ENCODE measurements around the gene DCT.

The DCT gene

DNA sequence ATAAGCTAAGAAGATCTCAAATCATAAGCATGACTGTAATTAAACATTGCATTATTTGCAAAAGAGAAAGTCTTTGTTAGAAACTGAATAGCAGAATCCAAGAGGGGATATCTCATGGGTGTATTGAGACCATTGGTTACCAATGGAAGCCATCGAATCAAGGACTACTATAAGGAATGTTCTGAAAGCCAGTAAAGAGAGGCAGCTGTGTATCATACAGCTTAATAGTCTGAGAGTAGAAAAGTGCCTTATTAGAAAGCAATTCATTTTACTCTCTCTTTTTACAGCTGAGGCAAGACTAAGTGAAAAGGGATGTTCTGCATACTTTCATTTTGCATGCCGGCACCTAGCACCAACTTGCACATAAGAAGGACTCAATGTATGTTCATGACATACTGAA, 7.6 kb upstream of the DCT start:
- Histone ChIP-seq H3K27me3 (ENCODE audit: control insufficient read depth, insufficient read depth, low read length) (no peaks in the 10 kb centered on the region), H3K9ac (ENCODE audit: low read length) (no peak overlapping the region), H3K36me3 (ENCODE audit: control insufficient read depth, insufficient read depth, low read length) (no peaks in the 10 kb centered on the region), H3K27ac (ENCODE audit: low read depth, low read length) (no peak overlapping the region), H3K4me3 (ENCODE audit: low read length) (no peak overlapping the region), H3K4me1 (ENCODE audit: control insufficient read depth, insufficient read depth, low read length) (no peaks in the 10 kb centered on the region)

DNA sequence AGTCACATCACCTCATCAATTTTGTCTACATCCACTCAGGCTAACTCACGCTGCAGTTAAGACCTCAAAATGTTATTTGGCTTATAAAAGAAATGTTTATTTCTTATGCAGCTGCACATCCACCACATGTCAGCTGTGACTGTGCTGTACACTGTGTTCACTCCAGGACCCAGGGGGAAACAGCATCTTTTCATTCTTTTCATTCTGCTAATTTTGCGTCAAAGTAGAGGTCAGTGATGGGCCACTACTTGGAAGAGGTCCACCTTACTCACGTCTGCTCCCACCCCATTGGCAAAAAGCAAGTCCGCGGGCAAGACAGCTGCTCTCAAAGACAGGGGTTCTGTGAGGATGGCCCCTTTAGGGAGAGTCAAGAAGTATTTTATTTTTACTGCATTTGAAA, 4.5 kb upstream of the DCT start:
- H3K4me3 ChIP-seq (ENCODE audit: low read length), result no peak overlapping the region
- H3K4me1 ChIP-seq (ENCODE audit: control insufficient read depth, insufficient read depth, low read length), result no peaks in the 10 kb centered on the region
- no peak overlapping the region for H3K27ac ChIP-seq (ENCODE audit: low read depth, low read length)
- H3K27me3 ChIP-seq (ENCODE audit: control insufficient read depth, insufficient read depth, low read length), result no peaks in the 10 kb centered on the region
- H3K36me3 ChIP-seq (ENCODE audit: control insufficient read depth, insufficient read depth, low read length), result no peaks in the 10 kb centered on the region
- H3K9ac ChIP-seq (ENCODE audit: low read length), result no peak overlapping the region

DNA sequence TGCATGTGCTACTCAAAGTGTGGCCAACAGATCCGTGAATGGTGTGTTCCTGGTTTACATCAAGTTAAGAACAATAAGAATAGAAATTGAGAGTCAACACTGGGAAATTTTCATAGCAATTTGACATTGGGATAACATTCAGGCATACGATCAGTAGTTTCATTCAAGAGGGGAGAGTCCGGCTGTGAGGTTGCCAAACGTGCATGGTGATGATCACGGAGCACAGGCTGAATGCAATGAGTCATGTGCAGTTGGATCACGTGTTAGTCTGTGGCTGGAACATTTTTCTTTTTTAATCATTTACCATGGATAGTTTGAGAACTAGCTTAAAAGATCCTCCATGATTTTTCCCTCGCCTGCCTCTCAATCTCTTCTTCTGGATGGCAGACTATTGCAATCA, 2.5 kb upstream of the DCT start:
- no peak overlapping the region for H3K4me3 ChIP-seq (ENCODE audit: low read length)
- no peaks in the 10 kb centered on the region for H3K4me1 ChIP-seq (ENCODE audit: control insufficient read depth, insufficient read depth, low read length)
- no peaks in the 10 kb centered on the region for H3K36me3 ChIP-seq (ENCODE audit: control insufficient read depth, insufficient read depth, low read length)
- H3K27ac ChIP-seq (ENCODE audit: low read depth, low read length), result no peak overlapping the region
- no peaks in the 10 kb centered on the region for H3K27me3 ChIP-seq (ENCODE audit: control insufficient read depth, insufficient read depth, low read length)
- no peak overlapping the region for H3K9ac ChIP-seq (ENCODE audit: low read length)

DNA sequence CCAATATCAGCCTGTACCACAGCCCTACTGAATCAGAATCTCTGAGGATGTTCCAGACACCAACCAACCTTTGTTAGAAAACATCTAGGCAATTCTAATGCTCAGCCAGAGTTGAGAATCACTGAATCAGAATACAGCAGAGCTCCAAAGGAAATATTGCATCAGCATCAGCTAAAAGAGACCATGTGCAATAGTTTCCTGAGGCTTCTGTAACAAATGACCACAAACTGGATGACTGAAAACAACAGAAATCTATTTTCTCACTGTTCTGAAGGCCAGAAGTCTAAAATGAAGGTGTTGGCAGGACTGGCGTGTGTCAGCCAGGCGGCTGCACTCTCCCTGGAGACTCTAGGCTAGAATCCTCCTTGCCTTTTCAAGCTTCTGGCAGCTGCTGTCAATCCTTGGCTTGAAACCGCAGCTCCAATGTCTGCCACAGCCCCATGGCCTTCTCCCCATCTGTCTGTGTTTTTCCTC, 1.2 kb upstream of the DCT start:
- Histone ChIP-seq H3K36me3 (ENCODE audit: control insufficient read depth, insufficient read depth, low read length) (no peaks in the 10 kb centered on the region), H3K4me1 (ENCODE audit: control insufficient read depth, insufficient read depth, low read length) (no peaks in the 10 kb centered on the region), H3K9ac (ENCODE audit: low read length) (no peak overlapping the region), H3K4me3 (ENCODE audit: low read length) (no peak overlapping the region), H3K27ac (ENCODE audit: low read depth, low read length) (no peak overlapping the region), H3K27me3 (ENCODE audit: control insufficient read depth, insufficient read depth, low read length) (no peaks in the 10 kb centered on the region)

DNA sequence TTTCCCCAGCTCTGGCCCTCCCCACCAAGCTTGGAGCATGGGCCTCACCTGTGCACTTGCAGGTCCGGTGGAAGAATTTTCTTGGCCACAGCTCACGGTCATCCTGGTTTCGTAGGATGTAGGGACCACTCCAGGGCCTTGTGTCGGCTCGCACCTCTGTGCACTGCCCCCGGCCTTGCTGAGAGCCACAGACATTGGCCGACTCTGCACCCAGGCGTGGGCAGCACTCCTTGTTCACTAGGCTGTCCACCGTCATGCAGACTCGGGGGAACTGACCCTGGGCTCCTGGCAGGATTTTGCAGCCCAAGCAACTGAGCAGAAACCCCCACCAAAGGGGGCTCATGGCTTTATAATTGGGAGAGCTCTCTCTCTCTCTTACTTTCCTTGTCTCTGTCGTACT, 569 bp downstream of the DCT start:
- H3K36me3 ChIP-seq (ENCODE audit: control insufficient read depth, insufficient read depth, low read length), result no peaks in the 10 kb centered on the region
- no peak overlapping the region for H3K4me3 ChIP-seq (ENCODE audit: low read length)
- no peak overlapping the region for H3K27ac ChIP-seq (ENCODE audit: low read depth, low read length)
- no peak overlapping the region for H3K9ac ChIP-seq (ENCODE audit: low read length)
- H3K4me1 ChIP-seq (ENCODE audit: control insufficient read depth, insufficient read depth, low read length), result no peaks in the 10 kb centered on the region
- H3K27me3 ChIP-seq (ENCODE audit: control insufficient read depth, insufficient read depth, low read length), result no peaks in the 10 kb centered on the region

GRCh38 chr13:94470126-94470525, 9.4 kb downstream of the DCT start:
- no peaks in the 10 kb centered on the region for H3K27me3 ChIP-seq (ENCODE audit: control insufficient read depth, insufficient read depth, low read length)
- no peaks in the 10 kb centered on the region for H3K4me1 ChIP-seq (ENCODE audit: control insufficient read depth, insufficient read depth, low read length)
- no peak overlapping the region for H3K27ac ChIP-seq (ENCODE audit: low read depth, low read length)
- H3K36me3 ChIP-seq (ENCODE audit: control insufficient read depth, insufficient read depth, low read length), result no peaks in the 10 kb centered on the region
- H3K4me3 ChIP-seq (ENCODE audit: low read length), result no peak overlapping the region
- no peak overlapping the region for H3K9ac ChIP-seq (ENCODE audit: low read length)

DNA sequence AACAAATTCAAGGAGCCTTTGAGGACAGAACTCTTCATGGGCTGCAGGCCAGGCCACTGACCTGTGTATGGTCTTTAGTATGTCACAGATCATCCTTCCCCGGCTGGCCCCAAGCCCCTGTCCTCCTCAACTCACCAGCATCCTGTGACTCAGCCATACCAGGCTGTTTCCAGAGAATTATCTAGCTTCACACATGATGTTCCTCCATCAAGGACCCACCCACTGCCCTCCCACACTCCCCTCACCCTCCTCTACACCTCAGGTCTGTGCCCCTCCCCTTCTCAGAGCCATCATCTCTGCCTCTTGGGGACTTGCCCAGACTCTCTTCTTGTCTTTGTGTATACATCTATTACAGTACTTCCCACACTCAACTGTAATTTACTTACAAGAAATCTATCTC, 14.7 kb downstream of the DCT start:
- Histone ChIP-seq H3K27me3 (ENCODE audit: control insufficient read depth, insufficient read depth, low read length) (no peaks in the 10 kb centered on the region), H3K4me3 (ENCODE audit: low read length) (no peak overlapping the region), H3K36me3 (ENCODE audit: control insufficient read depth, insufficient read depth, low read length) (no peaks in the 10 kb centered on the region), H3K4me1 (ENCODE audit: control insufficient read depth, insufficient read depth, low read length) (no peaks in the 10 kb centered on the region), H3K9ac (ENCODE audit: low read length) (no peak overlapping the region), H3K27ac (ENCODE audit: low read depth, low read length) (no peak overlapping the region)

- Histone ChIP-seq H3K36me3 (ENCODE audit: control insufficient read depth, insufficient read depth, low read length) (no peaks in the 10 kb centered on the region), H3K27ac (ENCODE audit: low read depth, low read length) (no peak overlapping the region), H3K9ac (ENCODE audit: low read length) (no peak overlapping the region), H3K4me1 (ENCODE audit: control insufficient read depth, insufficient read depth, low read length) (no peaks in the 10 kb centered on the region), H3K27me3 (ENCODE audit: control insufficient read depth, insufficient read depth, low read length) (no peaks in the 10 kb centered on the region), H3K4me3 (ENCODE audit: low read length) (no peak overlapping the region)
Observed at GRCh38 chr13:94462670-94463069, 16.8 kb downstream of the DCT start.

- Histone ChIP-seq H3K36me3 (ENCODE audit: control insufficient read depth, insufficient read depth, low read length) (no peaks in the 10 kb centered on the region), H3K27ac (ENCODE audit: low read depth, low read length) (no peak overlapping the region), H3K4me3 (ENCODE audit: low read length) (no peak overlapping the region), H3K4me1 (ENCODE audit: control insufficient read depth, insufficient read depth, low read length) (no peaks in the 10 kb centered on the region), H3K27me3 (ENCODE audit: control insufficient read depth, insufficient read depth, low read length) (no peaks in the 10 kb centered on the region), H3K9ac (ENCODE audit: low read length) (no peak overlapping the region)
Observed at GRCh38 chr13:94459116-94459515, 20.4 kb downstream of the DCT start.

GRCh38 chr13:94455414-94455813, 24.1 kb downstream of the DCT start:
- no peak overlapping the region for H3K9ac ChIP-seq (ENCODE audit: low read length)
- H3K36me3 ChIP-seq (ENCODE audit: control insufficient read depth, insufficient read depth, low read length), result no peaks in the 10 kb centered on the region
- no peaks in the 10 kb centered on the region for H3K27me3 ChIP-seq (ENCODE audit: control insufficient read depth, insufficient read depth, low read length)
- H3K27ac ChIP-seq (ENCODE audit: low read depth, low read length), result no peak overlapping the region
- H3K4me1 ChIP-seq (ENCODE audit: control insufficient read depth, insufficient read depth, low read length), result no peaks in the 10 kb centered on the region
- H3K4me3 ChIP-seq (ENCODE audit: low read length), result no peak overlapping the region

- Histone ChIP-seq H3K4me1 (ENCODE audit: control insufficient read depth, insufficient read depth, low read length) (no peaks in the 10 kb centered on the region), H3K36me3 (ENCODE audit: control insufficient read depth, insufficient read depth, low read length) (no peaks in the 10 kb centered on the region), H3K9ac (ENCODE audit: low read length) (no peak overlapping the region), H3K27ac (ENCODE audit: low read depth, low read length) (no peak overlapping the region), H3K27me3 (ENCODE audit: control insufficient read depth, insufficient read depth, low read length) (no peaks in the 10 kb centered on the region), H3K4me3 (ENCODE audit: low read length) (no peak overlapping the region)
Observed at GRCh38 chr13:94454906-94455305, 24.6 kb downstream of the DCT start.

DNA sequence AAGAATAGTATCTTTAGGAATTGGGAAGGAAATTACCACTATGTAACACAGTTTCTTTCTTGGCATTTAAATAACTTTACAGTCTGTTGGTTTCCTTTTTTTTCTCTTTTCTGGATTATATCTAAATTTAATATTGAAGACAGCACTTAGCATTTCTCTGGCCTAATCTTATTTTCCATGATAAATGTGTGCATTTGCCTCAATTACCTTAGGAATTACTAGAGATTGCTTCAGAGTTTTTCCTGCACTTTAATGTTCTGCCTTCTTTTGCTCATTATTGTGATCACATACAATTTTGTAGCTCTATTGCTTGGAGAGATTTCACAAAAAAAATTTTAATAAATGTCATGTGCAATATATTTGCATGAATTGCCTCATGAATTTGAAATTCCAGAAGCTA, 25.1 kb downstream of the DCT start:
- no peaks in the 10 kb centered on the region for H3K36me3 ChIP-seq (ENCODE audit: control insufficient read depth, insufficient read depth, low read length)
- H3K9ac ChIP-seq (ENCODE audit: low read length), result no peak overlapping the region
- no peak overlapping the region for H3K4me3 ChIP-seq (ENCODE audit: low read length)
- no peaks in the 10 kb centered on the region for H3K27me3 ChIP-seq (ENCODE audit: control insufficient read depth, insufficient read depth, low read length)
- H3K27ac ChIP-seq (ENCODE audit: low read depth, low read length), result no peak overlapping the region
- H3K4me1 ChIP-seq (ENCODE audit: control insufficient read depth, insufficient read depth, low read length), result no peaks in the 10 kb centered on the region

GRCh38 chr13:94444826-94445225, 34.7 kb downstream of the DCT start:
- H3K4me3 ChIP-seq (ENCODE audit: low read length), result no peak overlapping the region
- H3K27me3 ChIP-seq (ENCODE audit: control insufficient read depth, insufficient read depth, low read length), result no peaks in the 10 kb centered on the region
- no peak overlapping the region for H3K27ac ChIP-seq (ENCODE audit: low read depth, low read length)
- H3K4me1 ChIP-seq (ENCODE audit: control insufficient read depth, insufficient read depth, low read length), result no peaks in the 10 kb centered on the region
- no peaks in the 10 kb centered on the region for H3K36me3 ChIP-seq (ENCODE audit: control insufficient read depth, insufficient read depth, low read length)
- no peak overlapping the region for H3K9ac ChIP-seq (ENCODE audit: low read length)

Data from rectal smooth muscle tissue (tissue), 1 donor.